ENCODE measurements around the gene GREM1.

DNA sequence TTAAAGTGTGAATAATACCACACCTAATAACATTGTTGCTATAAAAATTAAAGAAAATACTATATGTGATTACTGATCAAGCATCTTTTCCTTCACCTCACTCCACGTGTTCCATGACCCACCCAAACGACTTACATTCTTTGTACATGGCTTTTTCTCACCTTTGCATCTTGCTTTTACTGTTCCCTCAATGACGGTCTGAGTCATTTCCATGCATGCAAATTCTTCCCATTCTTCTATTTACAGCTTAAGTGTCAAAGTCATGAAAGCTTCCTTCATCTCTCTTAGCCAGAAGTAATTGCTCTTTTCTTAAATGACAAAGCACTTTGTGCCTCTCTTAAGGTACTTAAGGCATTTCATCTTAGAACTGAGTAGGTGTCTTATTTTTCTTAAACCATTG is 64.0 kb downstream of the GREM1 start:
- TF ChIP-seq, protein P1, sequence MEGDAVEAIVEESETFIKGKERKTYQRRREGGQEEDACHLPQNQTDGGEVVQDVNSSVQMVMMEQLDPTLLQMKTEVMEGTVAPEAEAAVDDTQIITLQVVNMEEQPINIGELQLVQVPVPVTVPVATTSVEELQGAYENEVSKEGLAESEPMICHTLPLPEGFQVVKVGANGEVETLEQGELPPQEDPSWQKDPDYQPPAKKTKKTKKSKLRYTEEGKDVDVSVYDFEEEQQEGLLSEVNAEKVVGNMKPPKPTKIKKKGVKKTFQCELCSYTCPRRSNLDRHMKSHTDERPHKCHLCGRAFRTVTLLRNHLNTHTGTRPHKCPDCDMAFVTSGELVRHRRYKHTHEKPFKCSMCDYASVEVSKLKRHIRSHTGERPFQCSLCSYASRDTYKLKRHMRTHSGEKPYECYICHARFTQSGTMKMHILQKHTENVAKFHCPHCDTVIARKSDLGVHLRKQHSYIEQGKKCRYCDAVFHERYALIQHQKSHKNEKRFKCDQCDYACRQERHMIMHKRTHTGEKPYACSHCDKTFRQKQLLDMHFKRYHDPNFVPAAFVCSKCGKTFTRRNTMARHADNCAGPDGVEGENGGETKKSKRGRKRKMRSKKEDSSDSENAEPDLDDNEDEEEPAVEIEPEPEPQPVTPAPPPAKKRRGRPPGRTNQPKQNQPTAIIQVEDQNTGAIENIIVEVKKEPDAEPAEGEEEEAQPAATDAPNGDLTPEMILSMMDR (IDR thresholded peaks at IDR 0.05), result no peak
- TF ChIP-seq POLR2A (IDR thresholded peaks at IDR 0.05), result no peak
- TF ChIP-seq EP300 (IDR thresholded peaks at IDR 0.05), result no peak
- TF ChIP-seq POLR2AphosphoS5 (IDR thresholded peaks at IDR 0.05), result no peak
